ENCODE measurements around the gene A2ML1.

- TF ChIP-seq CTCF (IDR thresholded peaks at IDR 0.05) (peak in 4 of 7 experiments; percentile 41 to 51 (median 46)), POLR2A (IDR thresholded peaks at IDR 0.05) (no peak)
Measured at GRCh38 chr12:8860165-8860961, 37.9 kb downstream of the A2ML1 start.
